Sciatic nerve (tissue), 2 donors: Measurements from ENCODE around the gene RAB7A. TPM values are rescaled to one million over a fixed set of nuclear protein-coding genes. Genes with fewer than 3 reads are reported as not detected.
"Not testable (repeated sequence)": the region's sequence is repeated elsewhere in the genome, so short reads cannot be mapped to it uniquely, and the experiment has no call there.

Experiments
- ATAC-seq: fragments of 200-7000 bp; cut with Tn5 transposase; one replicate; pipeline ENCODE4 v1.9.1; 2020; ENCODE audit warnings: mild to moderate bottlenecking, moderate library complexity
- DNase-seq: peaks from one replicate; pipeline ENCODE4 v3.0.0-alpha.2; 2020; ENCODE audit warnings: low spot score
- intact Hi-C: fragments of 100-400 bp; cut with DNase I; formaldehyde crosslinking; loops from one replicate; pipeline ENCODE4 v1.14.2; 2022
- total RNA-seq: library from RNA; stranded (reverse); fragmentation: NEBNext Ultra II Directional; extraction: Animal tissue kit (Norgen Biotek cat#: 25700); gene quantifications from one replicate; pipeline ENCODE4 v1.2.1, GENCODE V29; 2021
- donor health status: DM: no; HTN: no; CAD: no.
- donor health status: DM: no; HTN: no; CAD: no.

RAB7A gene
- total RNA-seq, 1 donor from 2014 or later = 233 TPM

GRCh38 chr3:128709506-128710210 lies 16.3 kb upstream of the RAB7A start:
- ATAC-seq (no peak), DNase-seq (no peak)
- intact Hi-C loops = no loop called here

- ATAC-seq (no peak), DNase-seq (no peak)
- intact Hi-C loops = no loop called here
Measured at GRCh38 chr3:128710816-128711433, 15.1 kb upstream of the RAB7A start.

DNA sequence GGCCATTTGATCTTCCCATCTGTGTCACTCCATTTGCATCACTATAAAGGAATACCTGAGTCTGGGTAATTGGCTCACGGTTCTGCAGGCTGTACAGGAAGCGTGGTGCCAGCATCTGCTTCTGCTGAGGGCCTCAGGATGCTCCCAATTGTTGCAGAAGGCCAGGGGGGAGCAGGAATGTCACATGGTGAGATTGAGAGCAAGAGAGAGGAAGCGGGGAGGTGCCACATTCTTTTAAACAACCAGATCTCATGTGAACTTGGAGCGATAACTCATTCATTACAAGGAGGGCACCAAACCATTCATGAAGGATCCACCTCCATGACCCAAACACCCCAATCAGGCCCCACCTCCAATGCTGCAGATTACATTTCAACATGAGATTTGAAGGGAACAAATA lies 13.1 kb upstream of the RAB7A start:
- DNase-seq (no peak), ATAC-seq (no peak)
- intact Hi-C loops = no loop called here

- peak; percentile 55 for ATAC-seq
- DNase-seq = no peak
- intact Hi-C loops = no loop called here
Measured at GRCh38 chr3:128714887-128715491, 11.0 kb upstream of the RAB7A start.

DNA sequence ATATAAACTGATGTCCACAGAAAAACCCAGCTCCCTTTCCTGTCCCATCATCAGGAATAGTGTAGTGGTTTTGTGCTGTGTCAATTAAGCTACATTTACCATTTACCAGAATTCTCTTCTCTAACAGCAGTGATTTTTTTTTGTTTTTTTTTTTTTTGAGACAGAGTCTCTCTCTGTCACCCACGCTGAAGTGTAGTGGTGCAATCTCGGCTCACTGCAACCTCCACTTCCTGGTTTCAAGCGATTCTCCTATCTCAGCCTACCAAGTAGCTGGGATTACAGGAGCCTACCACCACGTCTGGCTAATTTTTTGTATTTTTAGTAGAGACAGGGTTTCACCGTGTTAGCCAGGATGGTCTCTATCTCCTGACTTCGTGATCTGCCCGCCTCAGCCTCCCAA lies 7.1 kb upstream of the RAB7A start:
- not testable (repeated sequence) for ATAC-seq, DNase-seq

DNA sequence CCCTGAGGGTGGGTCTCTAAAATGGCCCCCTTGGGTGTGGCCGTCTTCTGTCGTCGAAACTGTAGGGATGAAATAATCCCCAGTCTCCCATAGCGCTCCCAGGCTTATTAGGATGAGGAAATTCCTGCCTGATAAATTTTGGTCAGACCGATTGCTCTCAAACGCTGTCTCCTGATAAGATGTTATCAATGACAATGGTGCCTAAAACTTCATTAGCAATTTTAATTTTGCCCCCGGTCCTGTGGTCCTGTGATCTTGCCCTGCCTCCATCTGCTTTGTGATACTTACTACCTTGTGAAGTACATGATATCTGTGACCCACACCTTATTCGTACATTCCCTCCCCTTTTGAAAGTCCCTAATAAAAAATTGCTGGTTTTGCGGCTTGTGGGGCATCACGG lies 5.1 kb upstream of the RAB7A start:
- DNase-seq (peak; percentile 2), ATAC-seq (no peak)
- intact Hi-C loops = no loop called here

More for the DNA sequence above, 7.1 kb upstream of the RAB7A start:
- intact Hi-C loops = not testable (repeated sequence)

DNA sequence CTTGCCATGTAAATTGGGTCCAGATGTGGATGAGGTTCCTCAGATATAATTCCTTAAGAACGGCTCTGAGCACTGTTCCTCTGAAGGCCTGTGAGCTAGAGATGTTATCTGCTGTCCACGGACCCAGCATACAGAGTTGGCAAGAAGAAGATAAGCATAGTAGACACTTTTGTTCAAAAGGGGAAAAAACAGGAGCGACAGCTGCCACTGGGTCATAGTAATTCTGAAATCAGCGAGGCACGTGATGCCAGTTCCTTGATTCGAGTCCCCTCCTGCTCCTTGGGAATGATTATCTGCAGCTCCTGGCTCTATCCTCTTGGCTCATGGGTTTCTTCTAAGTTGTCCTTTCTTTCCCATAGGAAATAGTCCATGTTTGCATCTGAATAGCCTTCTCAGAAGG lies 2.5 kb upstream of the RAB7A start:
- ATAC-seq (no peak), DNase-seq (no peak)
- intact Hi-C loops = no loop called here

GRCh38 chr3:128725547-128726022 lies 398 bp upstream of the RAB7A start:
- no peak for DNase-seq

GRCh38 chr3:128727059-128727458 lies 1.1 kb downstream of the RAB7A start:
- intact Hi-C loops = no loop called here
- ATAC-seq (no peak), DNase-seq (no peak)

More at GRCh38 chr3:128725547-128726022, 398 bp upstream of the RAB7A start:
- intact Hi-C loops = no loop called here
- no peak for ATAC-seq

DNA sequence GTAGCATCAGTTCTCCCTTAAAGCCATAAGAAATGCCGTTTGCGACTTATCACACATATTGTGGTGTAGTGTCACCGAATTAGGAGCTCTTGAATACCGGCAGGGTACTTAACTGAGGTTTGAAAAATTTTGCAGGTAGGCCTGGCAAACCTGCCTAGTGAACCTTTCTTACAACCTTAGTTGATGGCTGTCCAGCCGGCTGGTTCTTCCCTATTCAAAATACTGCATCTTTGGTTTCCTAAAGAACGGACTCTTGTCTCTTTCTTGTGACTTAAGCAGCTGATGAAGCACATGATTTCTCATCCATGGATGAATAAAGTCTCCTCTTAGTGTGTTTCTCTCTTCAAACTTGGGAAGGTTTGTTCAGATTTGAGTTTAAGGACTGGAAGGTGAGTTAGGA lies 1.5 kb downstream of the RAB7A start:
- intact Hi-C loops = no loop called here
- ATAC-seq (no peak), DNase-seq (no peak)

DNA sequence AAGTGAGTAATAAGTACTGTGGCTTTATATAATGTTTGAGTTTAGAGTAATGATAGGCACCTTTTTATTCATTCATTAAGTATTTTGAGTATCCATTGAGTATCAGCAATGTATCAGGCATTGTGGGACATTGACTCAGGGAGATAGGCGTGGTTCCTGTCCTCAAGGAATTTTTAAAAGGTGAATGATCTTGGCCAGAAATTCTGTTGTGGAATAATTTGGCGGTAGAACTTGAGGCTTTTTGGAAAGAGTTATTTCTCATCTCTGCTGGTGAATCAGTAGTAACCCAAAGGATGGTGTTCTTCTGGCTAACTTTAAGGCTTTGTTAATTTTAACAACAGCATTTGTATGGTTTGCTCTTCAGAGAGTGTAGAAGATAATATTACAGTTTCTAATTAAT lies 2.0 kb downstream of the RAB7A start:
- intact Hi-C loops = no loop called here
- no peak for DNase-seq
- no peak for ATAC-seq

DNA sequence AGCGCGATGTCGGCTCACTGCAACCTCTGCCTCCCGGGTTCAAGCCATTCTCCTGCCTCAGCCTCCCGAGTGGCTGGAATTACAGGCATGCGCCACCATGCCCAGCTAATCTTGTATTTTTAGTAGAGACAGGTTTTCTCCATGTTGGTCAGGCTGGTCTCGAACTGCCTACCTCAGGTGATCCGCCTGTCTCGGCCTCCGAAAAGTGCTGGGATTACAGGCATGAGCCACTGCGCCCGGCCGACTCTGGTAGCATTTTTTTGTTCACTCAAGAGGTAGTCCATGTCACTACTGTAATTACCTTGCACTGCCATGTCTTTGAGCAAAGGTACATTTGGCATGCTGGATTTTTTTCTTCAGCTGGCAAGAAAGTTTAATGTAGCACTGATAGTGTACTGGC lies 2.5 kb downstream of the RAB7A start:
- DNase-seq = peak; percentile 40
- intact Hi-C loops, ATAC-seq: not testable (repeated sequence)

GRCh38 chr3:128730471-128730870 lies 4.5 kb downstream of the RAB7A start:
- DNase-seq (peak; percentile 7), ATAC-seq (no peak)
- intact Hi-C loops = no loop called here

DNA sequence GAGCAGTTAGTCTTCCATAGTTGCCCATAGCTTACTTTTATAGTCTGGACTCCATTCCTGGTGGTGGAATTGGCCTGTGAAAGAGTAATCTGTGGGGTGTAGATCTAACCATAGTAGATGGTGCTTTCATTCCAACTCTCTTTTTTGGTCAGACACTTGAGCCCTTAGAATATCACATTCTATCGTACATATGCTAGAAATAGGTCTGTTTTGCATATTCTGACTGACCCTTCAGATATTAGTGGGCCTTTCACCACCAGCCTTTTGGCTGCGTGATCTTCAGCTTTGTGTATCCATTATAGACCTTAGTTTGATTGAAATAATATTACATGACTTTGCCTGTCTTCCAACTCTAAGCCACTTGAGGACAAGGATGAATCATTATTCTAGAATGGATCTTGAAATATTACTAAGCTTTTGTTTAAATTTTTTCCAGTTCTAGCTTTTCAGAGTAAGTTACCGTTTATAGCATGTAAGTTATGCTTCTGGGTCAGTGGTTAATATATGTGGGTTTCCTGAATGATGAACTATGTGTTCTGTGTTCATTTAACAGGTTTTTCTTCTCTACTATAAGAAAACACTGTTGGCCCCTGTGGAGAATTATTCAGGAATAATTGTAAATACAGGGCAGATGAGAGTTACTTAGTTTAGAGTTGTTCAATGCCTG lies 8.7 kb downstream of the RAB7A start:
- ATAC-seq (no peak), DNase-seq (no peak)
- intact Hi-C loops = no loop called here

GRCh38 chr3:128735287-128735686 lies 9.3 kb downstream of the RAB7A start:
- ATAC-seq = no peak
- intact Hi-C loops = no loop called here
- DNase-seq = no peak

GRCh38 chr3:128735884-128736283 lies 9.9 kb downstream of the RAB7A start:
- no peak for DNase-seq
- no peak for ATAC-seq
- intact Hi-C loops = no loop called here

DNA sequence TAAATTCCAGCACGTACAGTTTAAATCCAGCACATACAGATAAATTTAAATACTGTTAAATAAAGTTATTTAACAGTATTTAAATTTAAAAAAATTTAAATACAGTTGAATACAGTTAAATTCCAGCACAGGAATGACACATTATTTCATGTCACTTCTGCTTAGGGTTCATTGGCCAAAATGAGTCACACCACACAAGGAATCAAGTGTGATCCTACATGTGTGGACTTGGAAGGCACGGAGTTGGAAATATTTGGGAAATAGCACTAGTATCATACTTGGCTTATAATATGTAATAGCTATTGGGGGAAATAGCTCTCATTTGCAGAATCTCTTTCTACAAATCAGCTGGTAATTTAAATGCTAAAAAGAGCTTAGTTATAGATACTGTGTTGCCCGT lies 10.6 kb downstream of the RAB7A start:
- DNase-seq = no peak
- intact Hi-C loops = no loop called here
- no peak for ATAC-seq

DNA sequence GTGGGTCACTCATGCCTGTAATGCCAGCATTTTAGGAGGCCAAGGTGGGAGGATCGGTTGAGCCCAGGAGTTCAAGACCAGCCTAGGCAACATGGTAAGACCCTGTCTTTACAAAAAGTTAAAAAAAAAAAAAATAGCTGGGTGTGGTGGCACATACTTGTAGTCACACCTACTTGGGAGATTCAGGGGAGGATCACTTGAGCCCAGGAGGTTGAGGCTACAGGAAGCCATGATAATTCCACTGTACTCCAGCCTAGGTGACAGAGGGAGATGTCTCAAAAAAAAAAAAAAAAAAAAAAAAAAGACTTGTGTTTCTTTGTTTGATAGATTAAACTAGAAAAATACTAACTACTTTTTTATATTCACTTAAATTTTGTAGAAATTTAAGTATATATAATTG lies 14.6 kb downstream of the RAB7A start:
- DNase-seq (no peak), ATAC-seq (no peak)
- intact Hi-C loops = no loop called here

DNA sequence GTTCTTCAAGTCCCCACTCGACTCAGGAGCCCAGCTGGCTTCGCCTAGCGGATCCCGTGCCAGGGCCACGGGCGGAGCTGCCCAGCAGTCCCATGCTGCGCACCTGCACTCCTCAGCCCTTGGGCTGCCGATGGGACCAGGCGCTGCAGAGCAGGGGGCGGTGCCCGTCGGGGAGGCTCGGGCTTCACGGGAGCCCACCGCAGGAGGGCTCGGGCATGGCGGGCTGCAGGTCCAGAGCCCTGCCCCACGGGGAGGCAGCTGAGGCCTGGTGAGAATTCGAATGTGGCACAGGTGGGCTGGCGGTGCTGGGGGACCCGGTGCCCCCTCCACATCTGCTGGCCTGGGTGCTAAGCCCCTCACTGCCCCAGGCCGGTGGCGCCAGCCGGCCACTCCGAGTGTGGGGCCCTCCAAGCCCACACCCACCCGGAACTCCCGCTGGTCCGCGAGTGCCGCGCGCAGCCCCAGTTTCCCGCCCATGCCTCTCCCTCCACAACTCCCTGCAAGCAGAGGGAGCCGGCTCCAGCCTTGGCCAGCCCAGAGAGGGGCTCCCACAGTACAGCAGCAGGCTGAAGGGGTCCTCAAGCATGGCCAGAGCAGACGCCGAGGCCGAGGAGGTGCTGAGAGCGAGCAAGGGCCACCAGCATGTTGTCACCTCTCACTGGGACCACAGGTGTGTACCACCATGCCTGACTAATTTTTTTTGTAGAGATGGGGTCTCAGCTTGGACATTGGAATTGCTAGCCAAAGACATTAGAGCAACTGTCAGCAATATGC lies 17.0 kb downstream of the RAB7A start:
- intact Hi-C loops = no loop called here
- ATAC-seq (no peak), DNase-seq (no peak)
